ENCODE results near the gene RNASET2. TPM values are rescaled to one million over a fixed set of nuclear protein-coding genes. Genes with fewer than 3 reads are reported as not detected.

The RNASET2 gene
- total and polyA plus RNA-seq, 2 of the 13 experiments (the other 11 are each of a cell fraction or from before 2014, with no cell fraction given) = 44.6 to 597 TPM

- TF ChIP-seq HNF1B (CRISPR knock-in tag; IDR thresholded peaks at IDR 0.05) = peak; percentile 87
- peak; percentile 76 for TF ChIP-seq FOXA3 (CRISPR knock-in tag; IDR thresholded peaks at IDR 0.05)
- TF ChIP-seq ZNF335 (CRISPR knock-in tag; IDR thresholded peaks at IDR 0.05) = no peak
- no peak; the same call in 1 of the 2 replicates for TF ChIP-seq SIN3A (IDR thresholded peaks at IDR 0.05; ENCODE audit: borderline replicate concordance, low read depth, low read length)
- TF ChIP-seq ZNF619 (CRISPR knock-in tag; IDR thresholded peaks at IDR 0.05) = no peak
- no peak for TF ChIP-seq ZNF674 (CRISPR knock-in tag; IDR thresholded peaks at IDR 0.05; ENCODE audit: low read depth)
- TF ChIP-seq GABPA (IDR thresholded peaks at IDR 0.05; ENCODE audit: low read depth, low read length) = no peak
- peak; percentile 90 for TF ChIP-seq GABPA (CRISPR knock-in tag; IDR thresholded peaks at IDR 0.05; ENCODE audit: low read depth)
- no peak; the same call in none of the 2 replicates for TF ChIP-seq MTA1 (CRISPR knock-in tag; IDR thresholded peaks at IDR 0.05; ENCODE audit: borderline replicate concordance)
- TF ChIP-seq SPEN (CRISPR knock-in tag; IDR thresholded peaks at IDR 0.05; ENCODE audit: low read depth) = peak; percentile 47; the same call in 1 of the 2 replicates
- TF ChIP-seq ERF (CRISPR knock-in tag; IDR thresholded peaks at IDR 0.05) = peak; percentile 77; the same call in 1 of the 2 replicates
- TF ChIP-seq ZNF589 (CRISPR knock-in tag; conservative IDR thresholded peaks at IDR 0.05) = no peak
- TF ChIP-seq ZNF124 (CRISPR knock-in tag; IDR thresholded peaks at IDR 0.05) = 0 out of 2 replicates have a peak, but pooled peaks have one; percentile 27
- no peak for TF ChIP-seq ZNF367 (CRISPR knock-in tag; IDR thresholded peaks at IDR 0.05; ENCODE audit: borderline replicate concordance)
- TF ChIP-seq HNRNPK (IDR thresholded peaks at IDR 0.05; ENCODE audit: low read depth, low read length, poor library complexity, severe bottlenecking) = no peak
- TF ChIP-seq DPF2 (CRISPR knock-in tag; IDR thresholded peaks at IDR 0.05; ENCODE audit: borderline replicate concordance, low read depth) = no peak
- no peak for TF ChIP-seq ZNF562 (CRISPR knock-in tag; IDR thresholded peaks at IDR 0.05; ENCODE audit: borderline replicate concordance)
- TF ChIP-seq THAP7 (CRISPR knock-in tag; IDR thresholded peaks at IDR 0.05) = no peak
- TF ChIP-seq ZNF607 (CRISPR knock-in tag; IDR thresholded peaks at IDR 0.05; ENCODE audit: borderline replicate concordance) = peak; percentile 71; the same call in 1 of the 2 replicates
- no peak for TF ChIP-seq CEBPZ (IDR thresholded peaks at IDR 0.05; ENCODE audit: low read length)
- no peak for TF ChIP-seq SRY (CRISPR knock-in tag; IDR thresholded peaks at IDR 0.05)
Measured at GRCh38 chr6:166958926-166959861, 2.8 kb upstream of the RNASET2 start (continued).

All from HepG2 (cell line).